Stimulated activated CD4-positive, alpha-beta T cell treated with anti-CD3 and anti-CD28 coated beads, Interleukin-4, amount 100 ng/mL, for 24 hours (primary cell): ENCODE results near the gene CDC6.

Source experiments
- DNase-seq: peaks from one replicate; pipeline ENCODE4 v3.0.0-alpha.2; 2020

CDC6 gene

DNA sequence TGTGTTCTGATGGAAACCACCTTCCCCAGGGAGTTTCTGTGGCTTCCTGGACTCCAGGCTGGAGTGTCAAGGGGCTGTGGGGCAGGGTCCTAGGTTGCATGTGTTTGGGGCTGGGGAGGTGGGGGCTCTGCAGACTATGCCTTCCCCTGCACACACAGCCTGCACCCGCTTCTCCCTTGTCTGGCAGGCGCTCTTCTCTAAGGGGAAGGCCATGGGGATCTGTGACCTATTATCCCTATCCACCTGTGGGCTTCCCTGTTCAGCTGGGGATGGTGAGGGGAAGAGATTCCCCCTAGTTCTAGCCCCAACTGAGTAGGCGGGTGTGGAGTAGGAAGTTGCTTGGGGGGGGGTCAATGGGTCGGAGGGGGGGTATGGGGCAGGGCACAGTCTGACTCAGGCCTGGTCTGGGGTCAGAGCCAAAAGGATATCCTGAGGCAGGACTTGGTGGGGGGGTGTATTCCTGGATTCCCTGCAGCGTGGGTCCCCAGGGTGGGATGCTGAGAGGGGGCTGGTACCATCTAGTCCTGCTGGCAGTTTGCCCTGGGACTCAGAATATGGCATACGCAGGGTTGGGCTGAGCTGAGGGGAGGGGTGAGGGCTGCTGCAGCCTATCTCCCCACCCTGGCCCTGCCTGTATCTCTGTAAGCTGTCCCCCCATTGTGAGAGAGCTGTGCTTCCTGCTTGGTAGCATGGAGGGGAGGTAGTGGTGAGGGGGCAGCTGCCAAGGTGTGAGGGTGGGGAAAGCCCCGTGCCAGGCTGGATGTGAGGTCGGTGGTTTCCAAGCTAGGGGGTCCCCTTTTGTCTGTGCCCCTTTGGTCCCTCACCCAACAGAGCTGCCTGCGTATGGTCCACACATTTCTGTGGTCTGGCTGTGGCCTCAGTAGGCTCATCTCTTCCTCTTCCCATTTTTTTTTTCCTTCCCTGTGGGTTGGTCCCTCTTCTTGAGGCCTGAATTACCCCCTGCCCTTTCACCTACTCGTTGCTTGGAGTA, 36.0 kb downstream of the CDC6 start:
- DNase-seq: peak; percentile 64

DNA sequence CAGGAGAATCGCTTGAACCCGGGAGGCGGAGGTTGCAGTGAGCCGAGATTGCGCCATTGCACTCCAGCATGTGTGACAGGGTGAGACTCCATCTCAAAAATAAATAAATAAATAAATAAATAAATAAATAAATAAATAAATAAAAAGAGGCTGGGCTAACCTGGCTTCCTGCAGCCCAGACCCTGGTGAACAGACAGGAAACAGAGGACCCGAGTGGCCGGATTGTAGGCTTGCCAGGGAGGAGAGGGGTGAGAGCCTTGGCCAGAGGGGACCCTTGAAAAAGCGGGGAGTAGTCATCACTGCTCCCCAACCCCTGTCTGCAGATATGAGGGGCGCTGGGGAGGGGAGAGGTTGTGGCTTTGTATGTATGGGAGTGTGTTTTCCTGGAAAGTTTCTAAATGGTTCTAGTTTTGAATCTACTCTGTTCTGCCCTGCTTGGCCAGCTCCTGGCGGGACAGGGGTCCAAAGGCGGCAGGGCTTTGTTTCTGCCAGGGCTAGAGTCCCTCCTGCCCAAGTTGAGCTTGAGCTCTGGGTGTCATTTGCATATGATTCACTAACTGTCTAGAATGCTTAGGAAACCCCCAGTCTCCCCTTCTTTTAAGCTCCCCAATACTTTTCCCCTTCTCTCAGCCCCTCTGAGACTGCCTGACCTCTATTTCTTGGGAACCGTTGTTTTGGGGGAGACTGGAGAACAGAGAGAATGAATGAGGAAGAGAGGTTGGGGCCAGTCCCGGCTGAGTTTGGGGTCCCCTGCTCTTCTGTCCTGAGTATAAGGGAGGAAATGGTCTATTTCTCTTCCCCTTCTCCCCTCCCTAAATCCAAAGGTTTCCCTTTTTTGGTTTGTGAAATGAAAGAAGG, 37.7 kb downstream of the CDC6 start:
- no peak for DNase-seq

DNA sequence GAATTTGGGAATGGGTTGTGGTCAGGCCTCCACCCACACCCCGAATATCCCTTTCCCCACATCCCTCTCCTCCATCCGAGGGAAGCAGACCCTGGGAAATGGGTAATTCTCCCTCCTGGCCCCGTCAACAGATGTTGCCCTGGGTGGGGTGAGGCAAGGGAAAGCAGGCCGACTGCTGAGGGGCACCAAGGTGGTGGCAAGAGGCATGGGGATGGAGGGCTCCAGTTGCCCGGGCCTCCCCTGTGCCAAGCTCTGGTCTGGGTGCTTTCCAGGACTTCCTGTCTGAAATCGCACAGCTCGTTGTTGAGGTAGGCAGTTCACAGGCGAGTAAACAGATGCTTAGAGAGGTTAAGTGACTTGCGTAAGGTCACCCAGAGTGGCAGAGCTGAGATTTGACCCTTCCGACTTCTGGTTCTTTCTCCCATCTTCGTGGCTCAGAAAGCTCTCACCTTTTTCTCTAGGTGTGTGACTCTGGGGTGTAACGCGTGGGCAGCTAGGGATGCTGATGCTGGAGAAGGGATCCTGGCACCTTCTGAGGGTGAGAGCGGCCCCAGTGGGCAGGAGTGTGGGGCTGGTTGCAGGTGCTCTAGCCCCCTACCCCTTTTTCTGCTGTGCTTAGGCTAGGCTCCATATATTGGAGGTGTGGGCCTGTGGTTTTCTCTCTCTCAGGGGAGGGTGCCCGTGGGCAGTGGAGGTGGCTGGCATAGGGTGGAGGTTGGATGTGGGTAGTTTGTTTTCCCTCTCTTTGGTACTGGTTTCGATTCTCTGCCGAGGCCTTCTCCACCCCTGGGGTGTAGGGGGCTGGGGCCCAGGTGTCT, 38.5 kb downstream of the CDC6 start:
- peak; percentile 54 for DNase-seq

DNA sequence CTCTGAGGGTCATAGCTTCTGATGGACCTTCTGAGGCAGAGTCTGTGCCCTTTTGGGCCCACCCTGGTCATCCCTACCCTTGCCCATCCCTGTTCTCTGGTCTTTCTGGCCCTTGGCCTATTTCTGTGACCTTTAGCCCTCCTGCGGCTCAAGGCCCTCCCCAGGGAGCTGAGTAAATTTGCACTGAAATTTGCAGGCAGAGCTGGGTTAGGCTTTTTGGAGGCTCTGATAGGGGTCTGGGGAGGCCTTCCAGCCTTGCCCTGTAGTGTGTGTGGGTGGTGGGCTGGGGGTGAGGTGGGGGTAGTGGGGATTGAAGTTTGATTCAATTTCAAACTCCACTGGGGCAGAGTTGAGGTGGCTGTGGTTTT, 39.1 kb downstream of the CDC6 start:
- no peak for DNase-seq

DNA sequence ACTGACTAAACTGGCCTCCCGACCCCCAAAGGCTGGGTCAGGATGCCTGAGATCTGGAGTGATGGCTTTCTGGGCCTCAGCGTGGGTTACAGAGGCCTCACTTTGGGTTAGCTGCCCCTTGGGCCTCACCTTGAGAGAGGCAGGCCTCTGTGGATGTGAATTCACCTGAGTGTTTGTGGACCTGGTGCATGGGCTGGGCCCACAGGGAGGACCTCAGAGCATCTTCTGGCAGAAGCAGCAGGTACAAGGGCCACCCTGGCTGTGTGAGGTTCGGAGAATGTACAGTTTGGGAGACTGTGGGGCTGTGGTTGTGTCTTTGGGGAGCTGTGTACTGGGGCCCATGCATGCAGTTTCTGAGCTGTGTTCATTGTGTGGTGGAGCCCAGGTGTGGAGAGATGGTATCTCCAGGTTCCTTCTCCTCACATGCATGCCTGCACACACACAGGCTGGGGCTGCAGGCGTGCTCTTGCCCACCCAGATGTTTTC, 39.6 kb downstream of the CDC6 start:
- no peak for DNase-seq

DNA sequence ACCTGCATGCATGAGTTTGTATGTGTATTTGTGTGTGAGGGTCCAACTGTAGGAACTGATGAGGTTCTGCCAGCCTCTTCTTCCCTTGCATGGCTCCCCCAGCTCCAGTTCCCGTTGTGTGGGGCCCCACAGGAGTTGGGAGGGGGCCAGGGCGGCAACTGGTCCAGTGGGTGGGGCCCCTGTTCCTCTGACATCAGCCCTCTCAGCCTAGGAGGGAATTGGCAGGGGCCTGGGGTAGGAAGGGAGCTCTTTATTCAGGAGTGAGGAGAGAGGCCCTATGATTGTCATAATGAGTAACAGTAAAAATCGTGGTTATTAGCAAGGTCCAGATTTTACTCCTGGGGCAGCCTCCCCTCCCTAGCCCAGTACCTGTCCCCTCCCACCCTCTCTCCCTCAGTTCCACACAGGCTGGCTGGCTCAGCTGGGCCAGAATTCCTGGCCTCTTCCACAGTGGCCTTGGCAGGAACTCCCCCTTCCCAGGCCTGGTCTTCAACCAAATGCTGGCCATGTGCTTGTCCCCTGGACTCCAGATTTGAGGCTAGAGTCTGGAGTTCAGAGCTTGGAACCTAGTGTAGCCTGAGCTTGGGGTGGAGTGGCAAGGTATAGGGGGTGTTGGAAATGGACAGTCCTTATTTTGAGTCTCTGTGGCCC, 40.2 kb downstream of the CDC6 start:
- DNase-seq: no peak

DNA sequence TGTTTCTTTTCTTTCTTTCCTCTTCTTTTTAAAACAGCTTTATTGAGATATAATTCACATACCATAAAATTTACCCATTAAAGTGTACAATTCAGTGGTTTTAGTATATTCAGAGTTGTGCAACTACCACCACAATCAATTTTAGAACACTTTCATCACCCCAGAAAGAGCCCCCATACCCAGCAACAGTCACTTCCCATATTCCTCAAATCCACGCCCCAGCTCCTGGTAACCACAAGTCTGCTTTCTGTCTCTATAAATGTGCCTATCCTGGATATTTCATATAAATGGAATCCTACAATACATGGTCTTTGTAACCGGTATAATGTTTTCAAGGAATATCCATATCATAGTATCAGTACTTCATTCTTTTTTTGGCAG, 40.7 kb downstream of the CDC6 start:
- no peak for DNase-seq

DNA sequence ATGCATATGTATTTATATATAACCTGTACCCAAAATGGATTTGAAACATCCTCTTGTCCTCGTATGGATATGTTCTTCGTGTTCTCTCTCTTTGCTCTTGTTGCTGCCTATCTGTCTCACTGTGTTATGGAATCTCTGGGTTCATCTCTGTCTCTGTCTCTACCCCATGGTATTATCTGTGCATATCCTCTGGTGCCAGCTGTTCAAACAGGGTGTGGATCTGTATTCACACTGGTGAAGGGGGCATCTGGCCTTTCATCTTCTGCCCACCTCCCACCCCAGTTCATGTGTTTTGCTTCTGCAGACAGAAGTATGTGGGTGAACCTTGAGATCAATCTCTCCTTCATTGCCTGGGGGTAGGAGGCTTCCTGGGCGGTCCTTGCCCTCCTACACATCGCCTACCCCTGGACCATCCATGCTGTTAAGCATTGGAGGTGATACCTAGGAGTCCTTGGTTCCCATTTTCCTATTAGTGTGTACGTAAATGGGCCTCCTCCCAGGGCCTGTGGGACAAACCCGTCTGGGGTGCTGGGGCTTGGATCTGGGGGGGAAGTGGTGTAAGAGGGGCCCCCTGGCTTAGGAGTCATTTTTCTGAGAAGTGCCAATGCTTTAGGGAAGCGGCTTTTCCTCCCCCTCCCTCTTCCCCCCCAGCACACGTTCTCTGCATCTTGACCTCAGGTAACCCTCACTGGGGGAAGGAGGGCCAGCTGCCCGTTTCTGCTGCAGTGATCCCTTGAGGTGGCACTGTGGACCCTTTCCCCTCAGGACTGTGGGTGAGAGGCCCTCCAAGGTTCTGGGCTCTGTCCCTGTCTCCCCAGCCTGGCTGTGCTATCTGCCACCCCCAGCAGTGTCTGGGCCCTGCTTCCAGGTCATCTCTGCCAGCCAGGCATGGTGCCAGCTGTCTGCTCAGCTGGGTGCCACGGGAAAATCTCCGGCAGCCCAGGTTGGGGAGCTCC, 42.4 kb downstream of the CDC6 start:
- no peak for DNase-seq

DNA sequence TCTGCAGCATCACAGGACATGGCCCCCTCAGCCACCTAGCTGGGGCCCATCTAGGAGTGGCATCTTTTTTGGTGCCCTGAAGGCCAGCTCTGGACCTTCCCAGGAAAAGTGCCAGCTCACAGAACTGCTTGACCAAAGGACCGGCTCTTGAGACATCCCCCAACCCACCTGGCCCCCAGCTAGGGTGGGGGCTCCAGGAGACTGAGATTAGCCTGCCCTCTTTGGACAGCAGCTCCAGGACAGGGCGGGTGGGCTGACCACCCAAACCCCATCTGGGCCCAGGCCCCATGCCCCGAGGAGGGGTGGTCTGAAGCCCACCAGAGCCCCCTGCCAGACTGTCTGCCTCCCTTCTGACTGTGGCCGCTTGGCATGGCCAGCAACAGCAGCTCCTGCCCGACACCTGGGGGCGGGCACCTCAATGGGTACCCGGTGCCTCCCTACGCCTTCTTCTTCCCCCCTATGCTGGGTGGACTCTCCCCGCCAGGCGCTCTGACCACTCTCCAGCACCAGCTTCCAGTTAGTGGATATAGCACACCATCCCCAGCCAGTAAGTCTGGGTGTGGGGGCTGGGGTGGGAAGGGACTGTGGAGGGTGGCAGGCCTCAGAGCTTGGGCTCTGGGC, 43.3 kb downstream of the CDC6 start:
- no peak for DNase-seq

DNA sequence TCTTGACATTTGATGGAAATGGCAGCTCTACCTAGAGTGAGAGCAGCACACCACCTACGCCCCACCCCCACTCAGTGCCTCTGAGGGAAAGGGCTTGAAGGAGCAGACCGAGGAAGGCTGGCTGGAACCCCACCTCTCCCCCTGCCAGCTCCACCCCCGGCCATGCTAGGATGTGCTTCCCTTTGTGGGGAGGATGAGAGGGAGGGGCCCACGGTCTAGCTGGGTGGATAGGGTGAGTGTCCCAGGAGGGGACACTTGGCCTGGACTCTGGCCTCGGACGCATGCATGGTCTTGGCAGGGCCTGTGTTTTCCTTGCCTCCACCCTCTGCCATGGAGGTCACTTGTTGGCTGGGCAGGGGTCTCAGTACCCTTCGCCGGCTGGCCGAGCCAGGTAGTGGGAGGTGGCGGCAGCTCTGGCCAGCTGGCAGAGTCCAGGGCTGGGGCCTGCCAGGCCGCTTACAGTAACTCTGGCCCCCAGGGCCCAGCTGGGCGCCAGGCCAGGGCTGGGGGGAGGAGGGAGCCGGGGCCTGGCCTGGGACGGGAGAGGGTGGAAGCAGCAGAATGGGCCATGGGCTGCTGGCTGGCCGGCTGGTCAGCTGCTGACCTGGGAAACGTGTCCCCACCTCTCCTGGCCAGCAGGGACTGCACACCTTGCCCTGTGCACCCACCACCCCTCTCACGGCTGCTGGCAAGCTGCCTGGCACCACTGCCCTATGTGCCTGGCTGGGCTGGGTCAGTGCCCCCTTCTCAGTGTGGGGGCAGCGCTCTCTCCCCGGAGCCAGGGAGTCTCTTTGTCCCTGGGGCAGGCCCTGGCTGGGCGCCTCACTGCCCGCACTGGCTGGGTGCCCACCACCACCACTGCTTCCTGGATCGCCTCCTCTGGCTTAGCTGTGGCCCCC, 44.3 kb downstream of the CDC6 start:
- no peak for DNase-seq

DNA sequence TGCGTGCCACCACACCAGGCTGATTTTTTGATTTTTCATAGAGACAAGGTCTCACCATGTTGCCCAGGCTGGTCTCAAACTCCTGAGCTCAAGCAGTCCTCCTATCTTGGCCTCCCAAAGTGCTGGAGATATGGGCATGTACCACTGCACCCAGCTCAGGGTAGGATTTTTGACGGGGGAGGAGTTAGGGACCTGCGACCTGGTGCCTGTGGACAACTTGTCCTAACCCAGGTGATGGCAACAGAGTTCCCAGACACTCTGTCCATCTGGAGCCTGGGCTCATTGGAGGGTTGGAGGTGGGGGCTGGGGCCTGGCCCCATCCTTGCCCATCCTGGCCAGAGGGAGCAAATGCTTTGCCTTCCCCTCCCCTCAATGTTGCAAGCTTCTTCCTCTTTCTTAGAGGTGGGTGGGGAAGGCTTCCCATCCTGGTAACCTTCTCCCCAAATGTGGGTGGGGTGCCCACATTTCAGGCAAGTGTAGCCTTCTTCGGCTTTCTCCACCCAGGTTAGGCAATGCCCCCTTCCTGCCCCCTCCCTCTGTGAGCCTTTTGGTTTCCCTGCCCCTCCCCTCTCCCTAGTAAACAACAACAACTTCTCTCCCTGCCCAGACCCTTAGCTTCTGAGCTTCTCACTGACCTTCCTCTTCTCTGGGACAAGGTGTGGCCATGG, 46.2 kb downstream of the CDC6 start:
- no peak for DNase-seq

DNA sequence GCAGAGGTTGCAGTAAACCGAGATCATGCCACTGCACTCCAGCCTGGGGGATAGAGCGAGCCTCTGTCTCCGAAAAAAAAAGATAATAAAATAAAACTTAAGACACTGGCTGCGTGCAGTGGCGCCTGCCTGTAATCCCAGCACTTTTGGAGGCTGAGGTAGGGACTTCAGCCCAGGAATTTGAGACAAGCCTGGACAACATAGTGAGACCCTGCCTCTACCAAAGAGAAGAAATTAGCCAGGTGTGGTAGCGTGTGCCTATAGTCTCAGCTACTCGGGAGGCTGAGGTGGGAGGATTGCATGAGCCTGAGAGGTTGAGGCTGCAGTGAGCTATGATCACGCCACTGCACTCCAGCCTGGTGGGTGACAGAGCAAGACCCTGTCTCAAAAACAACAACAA, 47.9 kb downstream of the CDC6 start:
- no peak for DNase-seq

DNA sequence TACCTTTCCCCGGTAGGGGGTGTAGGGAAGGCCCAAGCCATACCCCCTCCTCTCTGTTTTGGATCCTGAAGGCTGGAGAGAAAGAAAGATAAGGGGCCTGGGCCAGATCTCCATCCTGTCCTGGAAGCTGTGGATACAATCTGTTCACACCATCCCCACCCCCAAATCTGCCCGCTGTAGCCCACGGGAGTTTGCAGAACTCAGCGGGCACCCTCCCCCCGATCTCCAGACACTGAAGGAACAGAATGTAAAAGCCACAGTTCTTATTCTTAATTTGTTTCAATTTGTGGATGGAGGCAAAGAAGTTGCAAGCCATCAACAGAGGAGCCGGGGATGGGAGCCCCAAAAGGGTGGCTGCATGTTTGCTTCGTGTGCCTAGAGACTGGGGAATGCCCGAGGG, 49.7 kb downstream of the CDC6 start:
- no peak for DNase-seq

DNA sequence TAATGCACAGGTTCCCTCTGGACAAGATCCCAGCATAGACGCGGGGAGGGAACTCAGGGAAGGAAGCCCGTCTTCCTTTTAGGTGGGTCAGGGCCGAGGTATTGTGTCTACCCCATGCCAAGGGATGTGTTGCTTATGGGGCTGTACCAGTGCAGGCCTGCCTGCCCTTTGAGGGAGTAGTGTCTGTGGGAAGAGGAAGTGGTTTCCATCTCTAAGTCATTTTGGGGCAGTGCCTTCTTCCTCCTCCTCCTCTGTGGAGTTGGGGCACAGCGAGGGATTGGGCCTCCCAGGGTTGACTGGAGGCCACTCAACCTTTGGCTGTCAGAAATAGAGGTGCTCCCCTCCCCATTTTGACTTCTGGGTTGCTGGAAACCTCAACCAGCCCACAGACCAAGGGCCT, 50.4 kb downstream of the CDC6 start:
- no peak for DNase-seq

DNA sequence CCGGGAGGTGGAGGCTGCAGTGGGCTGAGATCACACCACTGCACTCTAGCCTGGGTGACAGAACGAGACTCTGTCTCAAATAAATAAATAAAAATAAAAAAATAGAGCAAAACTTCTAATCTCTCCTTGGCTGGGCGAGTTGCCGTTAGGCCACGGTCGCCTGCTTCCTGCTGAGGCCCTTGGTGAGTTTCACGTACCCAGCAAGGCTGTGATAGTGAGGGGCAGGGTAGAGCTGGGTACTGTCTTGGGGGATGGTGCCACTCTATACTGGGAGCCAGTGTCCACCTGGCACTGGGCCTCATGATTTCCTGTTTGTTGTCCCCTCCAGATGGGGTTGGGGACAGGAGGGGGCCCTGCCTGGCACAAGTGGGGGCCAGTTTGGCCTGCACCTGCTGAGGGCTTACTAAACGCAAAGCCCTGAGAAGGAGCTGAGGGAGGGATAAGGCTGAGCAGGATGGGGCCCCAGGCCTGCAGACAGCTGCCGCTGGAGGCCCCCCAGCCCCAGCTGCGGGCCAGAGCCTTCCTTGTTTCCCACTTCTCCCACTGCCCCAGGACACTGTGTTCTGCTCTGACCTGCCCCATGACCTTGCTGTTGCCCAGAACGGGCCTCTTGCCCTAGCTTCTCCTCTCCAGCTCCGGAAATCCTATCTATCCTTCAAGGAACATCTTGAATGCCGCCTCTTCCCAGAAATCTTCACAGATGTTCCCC, 51.4 kb downstream of the CDC6 start:
- no peak for DNase-seq

DNA sequence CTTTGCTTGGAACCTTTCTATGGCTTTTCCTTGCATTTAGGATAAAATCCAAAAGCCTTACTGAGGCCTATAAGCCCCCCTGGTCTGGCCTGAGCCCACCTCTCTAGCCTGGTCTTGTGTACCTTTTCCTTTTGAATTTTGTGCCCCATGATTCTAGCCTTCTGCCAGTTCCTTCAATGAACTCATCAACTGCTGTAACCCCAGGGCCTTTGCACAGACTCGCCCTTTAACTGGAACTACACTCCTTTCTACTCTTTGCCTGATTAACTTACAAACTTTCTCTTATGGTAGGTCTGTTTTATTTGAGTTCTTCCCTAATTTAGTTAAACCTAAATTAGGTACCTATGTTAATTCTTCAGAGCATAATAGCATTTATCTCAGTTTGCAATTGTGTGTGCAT, 52.6 kb downstream of the CDC6 start:
- DNase-seq: no peak

DNA sequence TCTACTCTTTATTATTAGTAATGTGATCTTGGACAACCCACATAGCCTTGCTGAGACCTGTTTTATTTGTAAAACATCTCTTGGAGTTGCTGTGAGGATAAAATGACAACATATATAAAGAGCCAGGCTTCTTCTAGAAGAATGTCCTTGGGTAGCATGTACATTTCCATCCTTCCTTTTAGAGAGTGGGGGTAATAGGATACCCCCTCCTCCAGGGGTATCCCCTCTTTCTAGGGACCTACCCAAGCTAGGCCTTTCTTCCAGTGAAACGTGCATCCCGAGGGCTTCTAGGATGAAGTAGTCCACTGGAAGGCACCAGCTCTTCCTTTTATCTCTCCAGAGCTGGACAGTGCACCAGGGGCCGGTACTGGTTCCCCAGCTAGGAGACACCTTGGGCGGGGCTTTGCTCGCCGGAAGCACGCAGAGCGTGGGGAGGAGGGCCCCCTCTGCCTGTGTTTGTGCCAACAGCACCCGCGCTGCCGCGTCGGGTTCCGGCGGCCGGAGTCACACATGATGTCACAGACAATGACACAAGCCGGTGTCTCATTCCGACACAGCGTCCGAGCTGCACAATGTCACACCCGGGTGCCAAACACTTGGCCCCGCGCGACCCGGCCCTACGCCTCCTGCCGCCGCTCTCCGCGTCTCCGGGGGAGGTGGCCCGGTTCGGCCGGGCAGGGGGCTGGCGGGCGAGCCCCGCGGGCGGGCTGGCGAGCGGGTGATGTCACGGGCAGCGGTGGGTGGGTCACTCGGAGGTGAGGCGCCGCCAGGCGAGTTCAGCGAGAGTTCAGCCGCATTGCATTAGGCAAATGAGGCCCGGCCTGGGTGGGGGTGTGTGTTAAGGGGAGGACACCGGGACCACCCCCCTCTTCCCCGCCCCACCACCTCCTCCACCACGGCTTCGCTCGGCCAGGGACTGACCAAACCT, 53.5 kb downstream of the CDC6 start:
- peak; percentile 80 for DNase-seq
